HG03469 (cell line): ENCODE measurements around the gene ATP1A3.

ENCODE experiments used
- ATAC-seq: cut with Tn5 transposase; IDR thresholded peaks from one replicate; pipeline ENCODE4 v1.9.1; 2021; ENCODE audit warnings: mild to moderate bottlenecking, moderate library complexity, moderate number of reproducible peaks; ENCODE audit not compliant: unreplicated experiment

The ATP1A3 gene

DNA sequence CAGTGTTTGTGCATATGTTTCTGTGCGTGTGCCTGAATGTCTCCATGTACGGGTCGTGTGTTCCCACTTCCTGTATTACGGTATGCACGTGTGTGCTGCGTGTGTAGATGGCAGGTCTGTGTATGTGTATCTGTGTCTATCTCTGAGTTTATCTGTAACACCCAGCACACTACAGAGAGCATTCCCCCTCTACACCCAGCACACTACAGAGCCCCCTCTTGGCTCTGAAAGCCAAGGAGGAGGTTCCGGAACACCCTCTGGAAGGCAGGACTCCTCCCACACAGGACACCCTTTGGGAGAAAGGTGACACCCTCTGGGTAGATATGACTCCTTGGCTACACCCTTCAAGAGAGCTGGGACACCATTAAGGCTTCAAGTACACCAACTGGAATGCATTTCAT, 63.7 kb downstream of the ATP1A3 start:
- ATAC-seq, result no peak

- ATAC-seq, result no peak
These were observed 64.4 kb downstream of the ATP1A3 start for GRCh38 chr19:41929536-41930071.

GRCh38 chr19:41928754-41929535, 65.1 kb downstream of the ATP1A3 start:
- no peak for ATAC-seq

- ATAC-seq, result no peak
These were observed 65.8 kb downstream of the ATP1A3 start, which contains the start of gene ERFL for GRCh38 chr19:41928221-41928683. ERFL (minus strand) TSS chr19:41928449; CDS start chr19:41912919, 15,530 bp downstream.

GRCh38 chr19:41927497-41928192, 66.4 kb downstream of the ATP1A3 start:
- no peak for ATAC-seq

GRCh38 chr19:41926763-41927496, 67.1 kb downstream of the ATP1A3 start:
- no peak for ATAC-seq

GRCh38 chr19:41926028-41926762, 67.8 kb downstream of the ATP1A3 start:
- ATAC-seq, result no peak

DNA sequence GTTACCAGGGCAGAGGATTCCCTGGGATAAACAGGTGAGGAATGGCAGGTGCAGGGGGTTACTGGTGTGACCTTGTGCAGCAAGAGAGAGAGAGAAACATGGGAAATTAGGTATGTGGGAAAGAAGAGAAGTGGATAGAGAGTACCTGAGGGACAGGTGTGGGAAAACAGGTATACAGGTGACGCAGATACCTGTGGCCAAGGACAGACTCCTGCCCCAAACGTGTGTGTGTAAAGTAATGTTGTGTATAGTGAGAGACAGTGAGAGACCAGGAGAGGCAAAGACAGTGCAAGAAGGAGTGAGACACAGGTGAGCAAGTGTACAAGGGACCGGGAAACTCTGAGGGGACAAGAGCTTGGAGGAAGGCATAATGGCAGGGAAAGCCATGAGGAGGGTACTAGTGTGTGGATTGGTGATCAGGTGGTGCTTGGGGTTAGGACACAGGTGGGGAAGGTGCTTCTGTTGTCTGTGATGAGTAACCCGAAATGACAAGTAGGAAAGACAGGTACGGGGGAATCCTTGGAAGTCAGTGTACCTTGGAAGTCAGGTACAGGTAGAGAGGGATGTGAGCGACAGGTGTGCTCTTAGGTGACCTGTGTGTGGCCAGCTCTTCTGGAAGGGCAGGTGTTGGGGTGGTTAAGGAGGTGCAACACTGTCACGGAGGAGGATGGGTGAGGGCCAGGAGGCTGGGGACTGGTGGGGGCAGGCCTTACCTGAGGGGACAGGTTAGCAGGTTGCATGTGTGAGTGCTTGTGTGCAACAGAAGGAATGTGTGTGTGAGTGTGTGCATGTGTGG, 68.6 kb downstream of the ATP1A3 start:
- ATAC-seq, result no peak

DNA sequence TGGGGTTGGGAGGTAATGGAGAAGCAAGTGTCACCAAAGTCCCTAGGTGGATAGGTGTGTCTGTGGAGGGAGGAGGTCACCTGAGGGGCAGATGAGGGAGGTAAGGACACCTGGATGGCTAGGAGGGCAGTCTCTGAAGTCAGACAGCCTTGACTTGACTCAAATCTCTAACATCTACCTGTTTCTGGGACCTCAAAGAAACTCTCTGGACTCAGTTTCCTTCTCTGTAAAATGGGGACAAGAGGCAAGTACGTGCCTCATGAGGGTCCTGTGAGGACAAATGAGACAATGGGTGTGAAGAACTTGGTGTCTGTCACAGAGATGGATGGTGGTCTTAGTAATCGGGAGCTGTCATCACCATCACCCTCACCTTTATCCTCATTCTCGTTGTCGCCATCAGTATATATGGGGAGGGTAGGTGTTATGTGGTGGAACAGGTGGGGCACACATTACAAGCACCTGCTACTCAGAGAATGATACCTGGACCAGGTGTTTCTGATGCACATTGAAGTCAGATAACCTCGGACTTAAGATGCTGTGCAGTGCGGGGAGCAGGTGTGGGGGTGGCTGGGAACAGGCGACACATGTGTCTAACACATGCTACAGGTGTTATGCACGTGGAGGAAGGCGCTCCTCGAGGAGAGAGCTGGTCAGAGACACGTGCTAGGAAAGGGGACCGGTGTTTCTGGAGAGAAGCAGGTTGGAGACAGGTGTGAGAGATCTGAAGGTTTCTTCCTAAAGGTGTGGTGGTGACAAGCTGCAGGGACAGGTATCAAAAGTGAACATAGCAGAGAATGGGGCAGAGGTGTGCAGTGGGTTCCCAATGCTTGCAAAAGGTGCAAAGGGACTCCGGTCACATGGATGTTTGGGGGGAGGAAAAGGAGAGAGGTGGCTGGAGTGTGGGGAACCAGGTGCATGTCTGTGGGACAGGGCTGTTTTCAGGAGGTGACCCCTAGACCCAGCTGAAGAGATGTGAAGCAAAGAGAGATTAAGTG, 69.6 kb downstream of the ATP1A3 start:
- no peak for ATAC-seq

DNA sequence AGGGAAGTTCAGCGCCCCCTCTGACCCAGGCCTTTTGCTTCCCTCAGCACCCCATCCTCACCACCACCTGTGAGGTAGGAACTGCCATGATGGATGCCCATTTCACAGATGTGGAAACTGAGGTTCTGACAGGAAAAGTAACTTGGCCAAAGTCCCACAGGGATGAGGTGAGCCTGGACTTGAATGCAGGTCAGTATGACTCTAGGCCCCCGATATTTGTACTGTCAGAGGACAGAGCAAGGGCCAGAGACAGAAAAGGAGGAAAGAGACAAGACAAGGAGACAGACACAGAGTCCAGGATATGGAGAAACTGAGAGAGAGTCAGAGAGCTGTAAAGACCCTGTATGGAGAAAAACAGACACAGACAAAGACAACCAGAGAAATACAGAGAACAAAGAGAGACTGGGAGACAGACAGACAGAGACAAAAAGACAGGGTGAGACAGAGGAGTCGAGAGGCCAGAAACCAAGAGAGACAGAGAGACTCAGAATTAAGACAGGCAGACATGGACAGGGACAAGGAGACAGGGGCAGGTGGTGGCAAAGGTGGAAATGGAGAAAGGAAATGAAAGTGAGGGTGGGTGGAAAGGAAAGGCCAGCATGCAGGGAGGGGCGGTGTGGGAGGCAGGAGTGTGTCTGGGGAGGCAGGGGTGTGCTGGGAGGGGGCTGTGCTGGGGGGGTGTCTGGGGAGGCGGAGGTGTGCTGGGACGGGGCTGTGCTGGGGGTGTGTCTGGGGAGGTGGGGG, 70.8 kb downstream of the ATP1A3 start:
- no peak for ATAC-seq

GRCh38 chr19:41922585-41922984, 71.4 kb downstream of the ATP1A3 start:
- no peak for ATAC-seq

GRCh38 chr19:41921577-41922576, 72.2 kb downstream of the ATP1A3 start:
- no peak for ATAC-seq

DNA sequence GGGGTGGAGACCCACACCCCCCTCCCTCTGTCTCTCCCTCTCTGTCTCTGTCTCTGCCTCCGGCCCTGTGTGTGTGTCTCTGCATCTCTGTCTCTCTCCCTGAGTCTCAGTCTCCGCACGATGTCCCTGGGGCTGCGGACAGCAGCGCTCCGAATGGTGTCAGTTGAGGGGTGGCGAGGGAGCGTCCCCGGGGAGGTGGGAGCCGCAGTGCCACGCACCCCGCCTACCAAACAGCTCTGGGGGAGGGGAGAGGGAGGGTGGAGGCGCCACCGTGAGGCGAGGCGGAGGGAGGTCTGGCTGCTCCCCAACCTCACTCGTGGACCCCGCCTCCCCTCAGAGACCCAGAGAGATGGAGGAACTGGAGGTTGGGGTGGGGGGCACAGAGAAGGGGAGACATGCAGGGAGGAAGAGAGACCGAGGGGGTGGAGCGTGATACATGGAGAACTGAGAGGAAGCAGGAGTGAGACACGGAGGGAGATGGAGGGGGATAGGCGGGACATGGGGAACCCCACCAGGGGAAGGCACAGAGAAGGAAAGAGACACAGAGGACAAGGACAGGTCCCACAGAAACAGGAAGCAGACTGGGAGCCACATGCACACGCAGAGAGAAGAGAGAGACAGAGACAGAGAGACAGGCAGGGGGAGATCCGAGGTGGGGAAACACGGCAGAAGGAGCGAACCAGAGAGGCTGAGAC, 73.0 kb downstream of the ATP1A3 start:
- no peak for ATAC-seq

GRCh38 chr19:41919948-41920712, 73.9 kb downstream of the ATP1A3 start:
- ATAC-seq, result no peak

DNA sequence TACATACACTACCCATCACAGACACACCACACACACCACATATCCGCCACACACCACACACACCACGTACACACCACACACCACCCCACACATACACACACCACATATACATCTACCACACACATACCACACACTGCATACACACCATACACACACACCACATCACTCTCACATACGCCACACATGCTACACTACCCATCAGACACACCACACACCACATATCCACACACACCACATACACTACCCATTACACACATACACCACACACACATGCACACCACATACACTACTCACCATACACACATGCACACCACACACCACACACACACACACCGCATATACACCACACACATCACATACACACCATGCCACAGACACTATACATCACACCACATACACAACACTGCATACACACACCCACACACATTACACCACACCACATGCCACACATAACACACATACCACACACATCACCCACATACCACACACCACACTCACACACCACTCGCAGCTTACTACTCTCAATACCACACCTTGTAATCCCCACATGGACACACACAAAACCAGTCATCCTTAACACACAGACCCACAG, 75.3 kb downstream of the ATP1A3 start:
- no peak for ATAC-seq
